Natural killer cell (primary cell): ENCODE measurements around the gene SP6. TPM values are rescaled to one million over a fixed set of nuclear protein-coding genes. Genes with fewer than 3 reads are reported as not detected.

Source experiments
- ATAC-seq, 3 donors: fragments of 150-1000 bp in 2 of 3; fragments of 200-7000 bp in 1 of 3; cut with Tn5 transposase; 1 replicate in 1 of 3; 2 replicates in 2 of 3; pipeline ENCODE4 v1.10.0; 2021; ENCODE audit warnings: mild to moderate bottlenecking in 2 of 3, moderate library complexity in 2 of 3
- DNase-seq, 2 donors: peaks; one replicate each; pipeline versions ENCODE4 v3.0.0 to v3.0.0-alpha.2; 2013 to 2021; ENCODE audit warnings: mixed read lengths in 1 of 2
- H3K27ac ChIP-seq: one replicate; pipeline ENCODE4 v1.5.1; 2013; ENCODE audit warnings: mild to moderate bottlenecking, low read length
- H3K27me3 ChIP-seq: one replicate; pipeline ENCODE4 v1.6.1; 2013; ENCODE audit warnings: low read length; ENCODE audit not compliant: control insufficient read depth, insufficient read depth
- H3K36me3 ChIP-seq: one replicate; pipeline ENCODE4 v1.6.1; 2013; ENCODE audit warnings: low read length; ENCODE audit not compliant: control insufficient read depth, insufficient read depth
- H3K4me1 ChIP-seq: one replicate; pipeline ENCODE4 v1.6.1; 2013; ENCODE audit warnings: low read length; ENCODE audit not compliant: control insufficient read depth, insufficient read depth
- H3K4me3 ChIP-seq: one replicate; pipeline ENCODE4 v1.5.1; 2013; ENCODE audit warnings: low read length
- H3K9me3 ChIP-seq: one replicate; pipeline ENCODE4 v1.6.1; 2013; ENCODE audit warnings: low read length; ENCODE audit not compliant: control insufficient read depth, insufficient read depth
- H3K27ac Mint-ChIP-seq, 2 donors: one replicate each; pipeline ENCODE4 v1.8.0; 2022; ENCODE audit warnings: mild to moderate bottlenecking in 2 of 2, mixed read lengths in 2 of 2, moderate library complexity in 1 of 2
- H3K27me3 Mint-ChIP-seq, 2 donors: one replicate each; pipeline ENCODE4 v1.8.0; 2022; ENCODE audit warnings: low read depth in 2 of 2, mixed read lengths in 2 of 2
- H3K36me3 Mint-ChIP-seq: one replicate; pipeline ENCODE4 v1.8.0; 2022; ENCODE audit warnings: mixed read lengths
- H3K4me1 Mint-ChIP-seq, 2 donors: one replicate each; pipeline ENCODE4 v1.8.0; 2022; ENCODE audit warnings: mixed read lengths in 2 of 2
- H3K4me3 Mint-ChIP-seq: one replicate; pipeline ENCODE4 v1.8.0; 2022; ENCODE audit warnings: mild to moderate bottlenecking, moderate library complexity, mixed read lengths
- H3K9me3 Mint-ChIP-seq, 2 donors: one replicate each; pipeline ENCODE4 v1.8.0; 2022; ENCODE audit warnings: mixed read lengths in 2 of 2
- CTCF ChIP-seq: fragments of 200-600 bp; IDR thresholded peaks from one replicate; pipeline ENCODE4 v1.8.0; 2022; ENCODE audit warnings: antibody characterized with exemption
- WGBS: methylation state at CpG from one replicate; pipeline ENCODE4 v1.1.7; 2013; ENCODE audit warnings: missing lambda C conversion rate; ENCODE audit not compliant: insufficient coverage; 5-methylcytosine and 5-hydroxymethylcytosine counted together
- intact Hi-C: fragments of 100-400 bp; cut with micrococcal nuclease; formaldehyde crosslinking; loops from one replicate; pipeline ENCODE4 v1.14.2; 2022
- total RNA-seq, 4 donors: library from RNA; stranded (reverse); fragments of 120-200 nt in 1 of 4; gene quantifications; one replicate each; pipeline versions ENCODE4 v1.2.3 to v1.2.4, GENCODE V29; 2013 to 2022

The SP6 gene
- total RNA-seq, 3 donors from 2014 or later (not counting 1 experiment from before 2014, with no cell fraction given), result 0.09 TPM; not detected in 1

GRCh38 chr17:47866941-47867340, 16.0 kb upstream of the SP6 start:
- no peaks in the 10 kb centered on the region for H3K36me3 ChIP-seq
- H3K36me3 Mint-ChIP-seq, result no peaks in the 10 kb centered on the region
- H3K4me3 ChIP-seq, result no peak overlapping the region
- no peak overlapping the region for H3K4me3 Mint-ChIP-seq
- no peak for TF ChIP-seq CTCF
- H3K27ac Mint-ChIP-seq, result no peak overlapping the region
- H3K27ac ChIP-seq, result no peak overlapping the region
- DNase-seq (no peak), ATAC-seq (no peak)
- H3K9me3 ChIP-seq, result no peaks in the 10 kb centered on the region
- H3K4me1 ChIP-seq, result peaks cover under 1% of the 10 kb centered on the region
- WGBS, result 91% methylated on average over 20 of the region's 20 CpGs
- H3K27me3 Mint-ChIP-seq, result peaks cover 17 to 28% of the 10 kb centered on the region in 2 donors
- peaks cover 3% of the 10 kb centered on the region for H3K27me3 ChIP-seq
- intact Hi-C loops, result no loop called here
- H3K9me3 Mint-ChIP-seq, result no peaks in the 10 kb centered on the region
- no peaks in the 10 kb centered on the region for H3K4me1 Mint-ChIP-seq

- intact Hi-C loops, result no loop called here
- Histone ChIP-seq H3K9me3 (no peaks in the 10 kb centered on the region), H3K36me3 (no peaks in the 10 kb centered on the region), H3K27me3 (no peaks in the 10 kb centered on the region), H3K27ac (no peak overlapping the region), H3K4me3 (no peak overlapping the region), H3K4me1 (no peaks in the 10 kb centered on the region)
- Mint-ChIP-seq H3K4me1 (no peaks in the 10 kb centered on the region), H3K9me3 (no peaks in the 10 kb centered on the region), H3K27me3 (peaks cover 9 to 13% of the 10 kb centered on the region in 2 donors), H3K4me3 (no peak overlapping the region), H3K27ac (no peak overlapping the region), H3K36me3 (no peaks in the 10 kb centered on the region)
- no peak for DNase-seq
- TF ChIP-seq CTCF, result no peak
- WGBS, result 46% methylated on average over 7 of the region's 7 CpGs
- ATAC-seq, result no peak
These were observed 13.8 kb upstream of the SP6 start for GRCh38 chr17:47864791-47865216.

GRCh38 chr17:47862621-47863440, 11.9 kb upstream of the SP6 start:
- ATAC-seq, result no peak
- no peak overlapping the region for H3K27ac ChIP-seq
- H3K27me3 ChIP-seq, result no peaks in the 10 kb centered on the region
- no peak overlapping the region for H3K27ac Mint-ChIP-seq
- no peak overlapping the region for H3K4me3 Mint-ChIP-seq
- no peaks in the 10 kb centered on the region for H3K9me3 ChIP-seq
- TF ChIP-seq CTCF, result no peak
- H3K36me3 ChIP-seq, result no peaks in the 10 kb centered on the region
- WGBS, result 76% methylated on average over 7 of the region's 7 CpGs
- H3K4me1 Mint-ChIP-seq, result no peaks in the 10 kb centered on the region
- H3K4me3 ChIP-seq, result no peak overlapping the region
- H3K9me3 Mint-ChIP-seq, result no peaks in the 10 kb centered on the region
- DNase-seq, result no peak
- H3K4me1 ChIP-seq, result no peaks in the 10 kb centered on the region
- intact Hi-C loops, result no loop called here
- H3K27me3 Mint-ChIP-seq, result peaks cover 21 to 23% of the 10 kb centered on the region in 2 donors
- no peaks in the 10 kb centered on the region for H3K36me3 Mint-ChIP-seq
